Right ventricle myocardium inferior (tissue), 1 donor: ENCODE data around the gene STX2. TPM values are rescaled to one million over a fixed set of nuclear protein-coding genes. Genes with fewer than 3 reads are reported as not detected.
A peak's percentile ranks its signal among the peaks of the same experiment; 100 is the strongest.
"Not testable (repeated sequence)": the region's sequence is repeated elsewhere in the genome, so short reads cannot be mapped to it uniquely, and the experiment has no call there.

Experiments used
- ATAC-seq: fragments of 200-7000 bp; cut with Tn5 transposase; one replicate; pipeline ENCODE4 v1.9.1; 2020; ENCODE audit warnings: mild to moderate bottlenecking, moderate library complexity
- DNase-seq: peaks from one replicate; pipeline ENCODE4 v3.0.0; 2021; ENCODE audit errors: missing footprints
- intact Hi-C: fragments of 100-400 bp; cut with DNase I; formaldehyde crosslinking; loops from one replicate; pipeline ENCODE4 v1.11.0; 2022
- long read RNA-seq: library from polyadenylated mRNA; unstranded; transcript quantifications from one replicate; pipeline ENCODE4 v2.0.0, GENCODE V29; 2021
- total RNA-seq: library from RNA; stranded (reverse); fragmentation: NEBNext Ultra II Directional; extraction: Animal tissue kit (Norgen Biotek cat#: 25700); gene quantifications from one replicate; pipeline ENCODE4 v1.2.1, GENCODE V29; 2021
- donor health status: DM: no; HTN: yes; CAD: no; lungs with severe emphysema.

Gene STX2
- total RNA-seq = 15.9 TPM
- long read RNA-seq, transcript STX2-201 (10 exons, 3,331 nt) = major isoform, 8 of 13 reads
- long read RNA-seq, partial matches to known transcripts = 1 of 13 reads
- long read RNA-seq, other reads (novel, unspliced or antisense) = 4 of 13 reads

GRCh38 chr12:130838951-130839769 is at the start of gene STX2:
Gene STX2, minus strand, starts transcription at chr12:130839250. Its CDS starts 151 bp downstream, at chr12:130839099.
- peak; percentile 98 for ATAC-seq
- peak; percentile 94 for DNase-seq
- intact Hi-C loops = loop anchor here (2.0 kb wide), 1 partner anchor 32 kb away; no protein-coding TSS in a partner anchor

GRCh38 chr12:130887190-130887589 is 48.1 kb upstream of the STX2 start:
- not testable (repeated sequence) for ATAC-seq

GRCh38 chr12:130881548-130881947 is 42.5 kb upstream of the STX2 start:
- intact Hi-C loops = no loop called here
- DNase-seq (no peak), ATAC-seq (no peak)

More at GRCh38 chr12:130887190-130887589, 48.1 kb upstream of the STX2 start:
- DNase-seq, intact Hi-C loops: not testable (repeated sequence)

DNA sequence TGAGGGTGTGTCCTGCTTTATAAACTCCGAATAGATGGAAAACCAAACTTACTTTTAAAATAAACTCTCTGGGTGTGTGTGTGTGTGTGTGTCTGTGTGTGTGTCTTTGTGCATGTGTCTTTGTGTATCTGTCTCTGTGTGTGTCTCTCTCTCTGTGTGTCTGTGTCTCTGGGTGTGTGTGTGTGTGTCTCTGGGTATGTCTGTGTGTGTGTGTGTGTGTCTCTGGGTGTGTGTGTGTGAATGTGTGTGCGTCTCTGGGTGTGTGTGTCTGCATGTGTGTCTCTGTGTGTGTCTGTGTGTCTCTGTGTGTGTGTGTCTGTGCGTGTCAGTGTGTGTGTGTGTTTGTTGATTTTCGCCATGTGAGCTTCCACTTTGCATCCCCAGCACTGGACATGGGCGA is 42.0 kb upstream of the STX2 start:
- ATAC-seq (no peak), DNase-seq (no peak)
- intact Hi-C loops = no loop called here

DNA sequence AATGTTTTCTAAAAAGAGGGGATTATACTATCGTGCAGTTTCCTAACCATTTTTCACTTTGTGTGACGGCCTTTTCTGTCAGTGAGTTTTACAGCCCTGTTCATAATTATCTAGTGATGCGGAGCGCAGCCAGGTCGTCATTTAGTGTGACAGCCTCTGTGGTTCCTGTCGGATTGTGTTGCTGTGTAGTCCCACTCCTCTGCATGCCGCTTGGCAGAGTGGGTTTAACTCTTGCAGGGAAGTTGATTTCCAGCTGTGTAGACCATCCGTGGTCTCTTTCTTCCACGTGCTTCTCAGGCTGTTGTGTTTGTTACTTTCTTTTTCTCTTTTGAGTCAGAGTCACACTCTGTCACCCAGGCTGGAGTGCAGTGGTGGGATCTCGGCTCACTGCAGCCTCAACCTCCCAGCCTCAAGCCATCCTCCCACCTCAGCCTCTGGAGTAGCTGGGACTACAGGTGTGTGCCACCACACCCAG is 41.4 kb upstream of the STX2 start:
- intact Hi-C loops = no loop called here
- ATAC-seq (no peak), DNase-seq (no peak)

GRCh38 chr12:130879781-130880389 is 40.8 kb upstream of the STX2 start:
- intact Hi-C loops = no loop called here
- ATAC-seq (no peak), DNase-seq (no peak)

GRCh38 chr12:130879212-130879686 is 40.2 kb upstream of the STX2 start:
- DNase-seq (no peak), ATAC-seq (no peak)
- intact Hi-C loops = no loop called here

DNA sequence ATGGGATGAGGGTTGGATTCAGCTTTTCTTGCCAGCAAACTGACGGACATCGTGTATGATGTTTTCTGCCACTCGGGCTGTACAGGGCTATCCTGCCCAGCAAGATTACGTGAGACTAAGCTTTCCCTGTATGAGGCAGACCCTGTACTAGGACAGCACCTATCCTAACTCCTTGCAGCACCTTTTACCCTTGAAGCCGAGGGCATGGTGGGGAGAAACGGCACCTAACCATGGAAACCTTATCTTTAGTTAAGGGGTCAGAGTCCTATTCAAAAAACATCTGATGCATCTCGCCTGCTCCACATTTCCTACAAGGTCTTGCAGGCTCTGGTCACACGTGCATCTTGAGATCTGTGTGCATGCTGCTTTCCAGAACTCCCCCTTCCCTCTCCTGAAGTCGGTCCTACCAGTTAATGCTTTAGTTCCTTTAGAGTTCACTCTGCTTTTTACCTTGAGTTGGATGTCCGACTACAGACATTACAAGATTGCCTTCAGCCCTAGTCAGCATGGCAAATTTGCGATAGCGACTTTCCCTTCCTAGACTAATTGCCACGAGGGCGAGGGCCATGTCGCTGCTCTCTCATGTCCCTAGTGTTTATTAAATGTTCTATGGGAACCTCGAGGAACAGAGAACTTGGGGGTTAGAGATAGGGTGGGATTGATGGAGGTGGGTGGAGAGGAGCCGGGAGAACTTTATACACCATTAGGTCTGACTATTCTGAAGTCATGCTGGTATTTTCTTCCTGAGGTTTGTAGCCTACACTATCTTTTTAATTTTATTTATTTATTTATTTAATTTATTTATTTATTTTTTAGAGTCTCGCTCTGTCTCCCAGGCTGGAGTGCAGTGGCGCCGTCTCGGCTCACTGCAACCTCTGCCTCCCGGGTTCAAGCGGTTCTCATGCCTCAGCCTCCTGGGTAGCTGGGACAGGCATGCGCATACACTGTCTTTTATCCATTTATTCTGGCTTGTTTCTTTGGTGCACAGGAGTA is 39.4 kb upstream of the STX2 start:
- no peak for DNase-seq
- no peak for ATAC-seq
- intact Hi-C loops = no loop called here

DNA sequence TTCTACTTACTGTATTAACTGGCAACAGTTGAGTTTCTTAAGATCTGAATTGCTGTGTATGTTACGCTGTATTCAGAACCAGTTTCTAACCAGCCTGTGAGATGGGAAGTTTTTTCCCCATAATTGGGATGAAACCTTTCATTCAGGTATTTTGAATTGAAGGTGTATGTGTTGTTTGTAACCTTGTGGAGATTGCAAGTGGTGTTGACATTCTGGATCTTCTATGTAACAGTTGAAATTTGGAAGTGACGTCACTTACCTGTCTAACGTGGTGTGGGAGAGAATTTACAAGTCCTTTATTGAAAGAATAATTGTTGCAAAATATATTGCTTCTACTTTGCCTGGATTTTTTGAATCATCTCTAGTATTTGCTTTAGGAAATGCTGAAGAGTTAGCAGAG is 38.3 kb upstream of the STX2 start:
- intact Hi-C loops = no loop called here
- ATAC-seq (no peak), DNase-seq (no peak)

DNA sequence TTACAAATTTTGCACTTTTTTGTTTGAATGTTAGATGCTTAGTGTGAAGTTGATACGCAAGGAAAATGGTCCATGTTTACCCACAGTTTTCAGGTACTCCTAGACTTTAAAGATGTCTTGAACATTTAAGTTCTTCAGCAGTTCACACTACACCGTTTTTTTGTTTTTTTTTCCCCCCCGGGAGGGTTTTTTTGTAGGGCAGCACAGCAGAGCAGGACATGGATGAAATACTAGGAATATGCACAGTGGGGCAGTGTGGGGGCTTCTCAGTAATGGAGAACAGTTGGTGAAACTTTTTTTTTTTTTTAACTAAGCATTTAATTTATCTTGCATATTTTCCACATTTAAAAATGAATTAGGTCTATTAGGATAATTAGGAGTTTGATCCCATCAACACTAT is 37.7 kb upstream of the STX2 start:
- ATAC-seq (no peak), DNase-seq (no peak)
- intact Hi-C loops = no loop called here

DNA sequence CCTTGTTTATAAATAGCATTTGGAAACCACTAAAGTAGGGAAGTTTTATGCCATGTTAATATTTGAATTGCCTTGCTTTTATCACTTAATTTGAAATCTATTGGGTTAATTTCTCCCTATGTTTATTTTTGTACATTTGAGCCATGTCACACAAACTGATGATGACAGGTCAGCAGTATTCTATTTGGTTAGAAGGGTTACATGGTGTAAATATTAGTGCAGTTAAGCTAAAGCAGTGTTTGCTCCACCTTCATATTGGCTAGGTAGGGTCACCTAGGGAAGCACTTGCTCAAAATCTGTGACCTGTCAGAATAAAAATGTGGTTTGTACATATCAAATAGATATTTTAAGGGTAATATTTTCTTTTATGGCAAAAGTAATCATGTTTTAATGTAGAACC is 37.2 kb upstream of the STX2 start:
- no peak for ATAC-seq
- intact Hi-C loops = no loop called here
- no peak for DNase-seq

GRCh38 chr12:130875708-130876107 is 36.7 kb upstream of the STX2 start:
- intact Hi-C loops, ATAC-seq, DNase-seq: not testable (repeated sequence)

GRCh38 chr12:130875193-130875592 is 36.1 kb upstream of the STX2 start:
- ATAC-seq (no peak), DNase-seq (no peak)
- intact Hi-C loops = no loop called here

DNA sequence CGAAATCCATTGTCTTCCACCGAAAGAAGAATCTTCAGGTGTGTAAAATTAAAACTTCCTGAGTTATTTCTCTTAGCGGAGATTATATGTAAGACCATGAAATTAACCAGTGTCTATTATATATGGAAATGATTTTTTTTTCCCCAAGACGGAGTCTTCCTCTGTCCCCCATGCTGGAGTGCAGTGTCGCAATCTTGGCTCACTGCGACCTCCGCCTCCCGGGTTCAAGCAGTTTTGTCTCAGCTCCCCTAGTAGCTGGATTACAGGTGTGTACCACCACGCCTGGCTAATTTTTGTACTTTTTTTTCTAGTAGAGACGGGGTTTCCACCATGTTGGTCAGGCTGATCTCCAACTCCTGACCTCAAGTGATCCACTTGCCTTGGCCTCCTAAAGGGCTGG is 35.6 kb upstream of the STX2 start:
- DNase-seq = no peak
- intact Hi-C loops = no loop called here
- ATAC-seq = no peak

DNA sequence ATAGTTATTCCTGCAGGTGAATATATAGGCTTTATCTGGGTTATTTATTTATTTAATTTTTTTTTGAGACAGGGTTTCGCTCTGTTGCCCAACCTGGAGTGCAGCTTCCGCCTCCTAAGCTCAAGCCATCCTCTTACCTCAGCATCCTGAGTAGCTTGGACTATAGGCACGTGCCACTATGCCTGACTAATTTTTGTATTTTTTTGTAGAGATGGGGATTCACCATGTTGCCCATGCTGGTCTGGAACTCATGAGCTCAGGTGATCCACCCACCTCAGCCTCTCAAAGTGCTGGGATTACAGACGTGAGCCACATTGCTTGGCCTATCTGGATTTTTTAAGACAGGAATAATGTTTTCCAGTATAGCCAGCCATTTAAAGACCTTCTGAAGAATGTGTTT is 34.8 kb upstream of the STX2 start:
- ATAC-seq = no peak
- intact Hi-C loops = no loop called here
- no peak for DNase-seq

- no peak for ATAC-seq
- intact Hi-C loops = no loop called here
- no peak for DNase-seq
Measured at GRCh38 chr12:130873106-130873795, 34.2 kb upstream of the STX2 start.

DNA sequence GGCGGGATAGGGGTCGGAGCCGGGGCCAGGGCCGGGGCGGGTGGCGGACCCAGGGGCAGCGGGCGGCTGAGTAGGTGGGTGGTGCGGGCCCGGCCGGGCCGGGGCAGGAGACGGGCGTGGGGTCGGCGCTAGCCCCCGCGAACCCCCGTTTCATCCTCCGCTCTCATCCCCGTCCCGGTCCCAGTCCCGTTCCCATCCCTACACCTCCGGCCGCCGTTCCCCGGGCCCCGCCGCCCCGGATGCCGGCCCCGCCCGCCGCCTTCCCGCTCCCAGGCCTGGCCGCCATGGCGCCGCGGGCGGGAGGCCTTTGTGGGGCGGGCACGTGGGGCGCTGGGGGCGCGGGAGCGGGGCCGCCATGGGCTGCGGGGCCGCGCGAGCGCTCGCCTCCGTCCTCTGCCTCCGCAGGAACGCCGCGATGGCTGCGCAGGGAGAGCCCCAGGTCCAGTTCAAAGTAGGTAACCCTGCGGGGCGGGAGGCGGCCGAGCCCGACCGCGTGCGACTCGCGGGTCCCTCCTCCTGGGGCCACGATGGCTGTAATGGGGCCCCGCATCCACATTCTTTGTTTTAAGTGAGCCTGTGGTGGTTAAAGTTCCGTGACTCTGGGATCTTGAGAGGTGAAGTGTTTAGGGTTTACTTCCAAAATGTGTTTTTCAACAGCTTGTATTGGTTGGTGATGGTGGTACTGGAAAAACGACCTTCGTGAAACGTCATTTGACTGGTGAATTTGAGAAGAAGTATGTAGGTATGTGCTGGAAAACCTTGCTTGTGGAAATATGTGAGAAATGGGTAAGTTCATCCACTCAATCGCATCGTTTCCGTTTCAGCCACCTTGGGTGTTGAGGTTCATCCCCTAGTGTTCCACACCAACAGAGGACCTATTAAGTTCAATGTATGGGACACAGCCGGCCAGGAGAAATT is 33.4 kb upstream of the STX2 start:
- DNase-seq = no peak
- peak; percentile 8 for ATAC-seq
- intact Hi-C loops = no loop called here
